HTR-8/SVneo (cell line): Measurements from ENCODE around the gene RNF113B.

Experiments
- DNase-seq: peaks from one replicate; pipeline ENCODE4 v3.0.0; 2011; ENCODE audit warnings: low spot score, mixed read lengths; ENCODE audit not compliant: insufficient read length
- FAIRE-seq: peaks from 2 replicates; lab custom pipeline; 2011; peaks lifted over from hg19 to GRCh38; lab: Jason Lieb, UNC

RNF113B gene

GRCh38 chr13:98206946-98207345 lies 29.9 kb upstream of the RNF113B start:
- no peak for FAIRE-seq
- DNase-seq, result no peak

- no peak for FAIRE-seq
- DNase-seq, result no peak
Measured at GRCh38 chr13:98204546-98204945, 27.5 kb upstream of the RNF113B start.

- no peak for DNase-seq
- no peak for FAIRE-seq
Measured at GRCh38 chr13:98203646-98204326, 26.7 kb upstream of the RNF113B start.

- FAIRE-seq, result no peak
- no peak for DNase-seq
Measured at GRCh38 chr13:98201984-98202383, 24.9 kb upstream of the RNF113B start.

- DNase-seq (no peak), FAIRE-seq (no peak)
Measured at GRCh38 chr13:98201189-98201588, 24.1 kb upstream of the RNF113B start.

- DNase-seq (no peak), FAIRE-seq (no peak)
Measured at GRCh38 chr13:98200211-98200878, 23.3 kb upstream of the RNF113B start.

GRCh38 chr13:98199480-98199879 lies 22.4 kb upstream of the RNF113B start:
- DNase-seq (no peak), FAIRE-seq (no peak)

GRCh38 chr13:98198683-98199082 lies 21.6 kb upstream of the RNF113B start:
- FAIRE-seq (no peak), DNase-seq (no peak)

GRCh38 chr13:98195054-98195791 lies 18.2 kb upstream of the RNF113B start:
- no peak for DNase-seq
- no peak for FAIRE-seq

GRCh38 chr13:98192008-98192407 lies 14.9 kb upstream of the RNF113B start:
- FAIRE-seq (no peak), DNase-seq (no peak)

- no peak for DNase-seq
- no peak for FAIRE-seq
Measured at GRCh38 chr13:98190889-98191444, 13.9 kb upstream of the RNF113B start.

GRCh38 chr13:98189841-98190505 lies 12.9 kb upstream of the RNF113B start:
- DNase-seq, result no peak
- FAIRE-seq, result no peak

GRCh38 chr13:98188544-98189166 lies 11.6 kb upstream of the RNF113B start:
- DNase-seq, result no peak
- no peak for FAIRE-seq

- FAIRE-seq, result no peak
Measured at GRCh38 chr13:98187965-98188261, 10.8 kb upstream of the RNF113B start.

GRCh38 chr13:98187155-98187964 lies 10.3 kb upstream of the RNF113B start:
- FAIRE-seq (no peak), DNase-seq (no peak)

More at GRCh38 chr13:98187965-98188261, 10.8 kb upstream of the RNF113B start:
- DNase-seq, result no peak

GRCh38 chr13:98184792-98185191 lies 7.7 kb upstream of the RNF113B start:
- DNase-seq (no peak), FAIRE-seq (no peak)

- DNase-seq (no peak), FAIRE-seq (no peak)
Measured at GRCh38 chr13:98182589-98182988, 5.5 kb upstream of the RNF113B start.

GRCh38 chr13:98182153-98182552 lies 5.1 kb upstream of the RNF113B start:
- DNase-seq (no peak), FAIRE-seq (no peak)

GRCh38 chr13:98181111-98181815 lies 4.2 kb upstream of the RNF113B start:
- DNase-seq (no peak), FAIRE-seq (no peak)
